Caco-2 (cell line): ENCODE results near the gene CRB1. TPM values are rescaled to one million over a fixed set of nuclear protein-coding genes. Genes with fewer than 3 reads are reported as not detected.
"Not testable (repeated sequence)": the region's sequence is repeated elsewhere in the genome, so short reads cannot be mapped to it uniquely, and the experiment has no call there.

Source experiments
- BruUV-seq: library from RNA; stranded (reverse); fragments of 400-500 nt; replicated peaks from 2 replicates; lab custom pipeline; 2021; lab: Mats Ljungman, UMichigan
- CTCF ChIA-PET: fragments of 300-600 bp; sonication (Branson Sonifier 250); formaldehyde crosslinking; loops from one replicate; lab custom pipeline; 2022; ENCODE audit warnings: antibody characterized with exemption; lab: Charles Lee
- POLR2A ChIA-PET: fragments of 300-600 bp; sonication (Branson Sonifier 250); formaldehyde crosslinking; loops from one replicate; lab custom pipeline; 2022; ENCODE audit warnings: antibody characterized with exemption; lab: Charles Lee
- DNase-seq, 2 experiments: peaks; one replicate each; pipeline versions ENCODE4 v3.0.0 to v3.0.0-alpha.2; 2020 to 2022
- H3K27me3 ChIP-seq: replicated peaks from 2 replicates; pipeline ENCODE4 v1.6.0; 2011; ENCODE audit warnings: low read length; ENCODE audit not compliant: control insufficient read depth, insufficient read depth
- H3K36me3 ChIP-seq: 2 replicates; pipeline ENCODE4 v1.5.1; 2011; ENCODE audit warnings: low read length; ENCODE audit not compliant: control insufficient read depth, insufficient read depth
- H3K4me1 ChIP-seq: fragments of 250-450 bp; sonication (Bioruptor Pico); 2 replicates; pipeline ENCODE4 v1.5.1; 2020; ENCODE audit warnings: mild to moderate bottlenecking
- H3K4me3 ChIP-seq: 2 replicates; pipeline ENCODE4 v1.5.1; 2011; ENCODE audit warnings: low read depth, mild to moderate bottlenecking, control low read depth, low read length
- H3K9me3 ChIP-seq: fragments of 250-450 bp; sonication (Bioruptor Pico); 2 replicates; pipeline ENCODE4 v1.5.1; 2020; ENCODE audit warnings: mild to moderate bottlenecking, moderate library complexity
- H3K27ac Mint-ChIP-seq: one replicate; pipeline ENCODE4 v1.8.0; 2022; ENCODE audit warnings: mixed read lengths; ENCODE audit not compliant: unreplicated experiment
- H3K27me3 Mint-ChIP-seq: one replicate; pipeline ENCODE4 v1.8.0; 2022; ENCODE audit warnings: mixed read lengths; ENCODE audit not compliant: insufficient read depth, unreplicated experiment
- H3K36me3 Mint-ChIP-seq: one replicate; pipeline ENCODE4 v1.8.0; 2022; ENCODE audit warnings: mild to moderate bottlenecking, mixed read lengths; ENCODE audit not compliant: insufficient read depth, unreplicated experiment
- H3K4me1 Mint-ChIP-seq: one replicate; pipeline ENCODE4 v1.8.0; 2022; ENCODE audit warnings: low read depth, mixed read lengths; ENCODE audit not compliant: unreplicated experiment
- H3K4me3 Mint-ChIP-seq: one replicate; pipeline ENCODE4 v1.8.0; 2022; ENCODE audit warnings: mild to moderate bottlenecking, moderate library complexity, mixed read lengths; ENCODE audit not compliant: unreplicated experiment
- H3K9me3 Mint-ChIP-seq: one replicate; pipeline ENCODE4 v1.8.0; 2022; ENCODE audit warnings: mixed read lengths; ENCODE audit not compliant: unreplicated experiment
- intact Hi-C: fragments of 100-400 bp; cut with micrococcal nuclease; formaldehyde crosslinking; loops from one replicate; pipeline ENCODE4 v1.10.0; 2022; ENCODE audit not compliant: unreplicated experiment
- total RNA-seq: library from RNA; stranded (reverse); gene quantifications from 2 replicates; pipeline ENCODE4 v1.2.3, GENCODE V29; 2022
- TF ChIP-seq, protein P1 (sequence below), 2 experiments: fragments of 200-600 bp in 1 of 2; IDR thresholded peaks; 1 replicate in 1 of 2; 2 replicates in 1 of 2; pipeline versions ENCODE4 v1.5.1 to v1.8.0; 2011 to 2022; ENCODE audit warnings: antibody characterized with exemption in 1 of 2, control low read depth in 1 of 2, inconsistent platforms in 1 of 2, low read depth in 1 of 2, low read length in 1 of 2, mild to moderate bottlenecking in 1 of 2, moderate library complexity in 1 of 2; ENCODE audit not compliant: insufficient read depth in 1 of 2, severe bottlenecking in 1 of 2, unreplicated experiment in 1 of 2

Gene CRB1
- total RNA-seq, 1 experiment from 2014 or later: not detected

DNA sequence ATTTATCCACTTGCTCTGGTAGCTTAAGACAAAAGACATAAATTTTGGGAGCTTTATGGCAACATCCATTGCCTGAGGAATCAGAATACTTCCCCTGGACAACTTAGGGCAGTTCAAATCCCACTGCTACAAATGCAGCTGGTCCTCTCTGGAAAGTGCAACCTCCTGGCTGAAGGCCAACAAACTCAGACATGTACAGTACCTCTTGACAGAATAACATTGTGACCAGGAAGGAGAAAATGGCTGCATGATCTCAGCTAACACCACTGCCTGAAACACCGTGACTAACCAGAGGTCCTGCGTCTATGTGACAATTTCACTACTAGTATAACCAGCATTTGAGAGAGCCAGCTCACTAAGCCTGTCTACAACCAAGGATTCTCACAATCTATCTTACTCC, 218.9 kb downstream of the CRB1 start:
- DNase-seq: no peak
- POLR2A ChIA-PET: no interaction called here
- TF ChIP-seq, protein P1, sequence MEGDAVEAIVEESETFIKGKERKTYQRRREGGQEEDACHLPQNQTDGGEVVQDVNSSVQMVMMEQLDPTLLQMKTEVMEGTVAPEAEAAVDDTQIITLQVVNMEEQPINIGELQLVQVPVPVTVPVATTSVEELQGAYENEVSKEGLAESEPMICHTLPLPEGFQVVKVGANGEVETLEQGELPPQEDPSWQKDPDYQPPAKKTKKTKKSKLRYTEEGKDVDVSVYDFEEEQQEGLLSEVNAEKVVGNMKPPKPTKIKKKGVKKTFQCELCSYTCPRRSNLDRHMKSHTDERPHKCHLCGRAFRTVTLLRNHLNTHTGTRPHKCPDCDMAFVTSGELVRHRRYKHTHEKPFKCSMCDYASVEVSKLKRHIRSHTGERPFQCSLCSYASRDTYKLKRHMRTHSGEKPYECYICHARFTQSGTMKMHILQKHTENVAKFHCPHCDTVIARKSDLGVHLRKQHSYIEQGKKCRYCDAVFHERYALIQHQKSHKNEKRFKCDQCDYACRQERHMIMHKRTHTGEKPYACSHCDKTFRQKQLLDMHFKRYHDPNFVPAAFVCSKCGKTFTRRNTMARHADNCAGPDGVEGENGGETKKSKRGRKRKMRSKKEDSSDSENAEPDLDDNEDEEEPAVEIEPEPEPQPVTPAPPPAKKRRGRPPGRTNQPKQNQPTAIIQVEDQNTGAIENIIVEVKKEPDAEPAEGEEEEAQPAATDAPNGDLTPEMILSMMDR (IDR thresholded peaks at IDR 0.05; ENCODE audit: insufficient read depth in 1 of 2, low read depth in 1 of 2, low read length in 1 of 2, severe bottlenecking in 1 of 2, unreplicated experiment in 1 of 2): no peak
- H3K9me3 ChIP-seq: no peaks in the 10 kb centered on the region
- intact Hi-C loops: no loop called here
- Mint-ChIP-seq H3K4me1 (no peaks in the 10 kb centered on the region), H3K4me3 (no peak overlapping the region), H3K27me3 (peaks cover 4% of the 10 kb centered on the region), H3K9me3 (no peaks in the 10 kb centered on the region), H3K36me3 (no peaks in the 10 kb centered on the region), H3K27ac (no peak overlapping the region)
- H3K4me3 ChIP-seq: no peak overlapping the region
- H3K36me3 ChIP-seq: no peaks in the 10 kb centered on the region
- BruUV-seq: no TSS peak
- H3K4me1 ChIP-seq: no peaks in the 10 kb centered on the region
- no peaks in the 10 kb centered on the region for H3K27me3 ChIP-seq
- CTCF ChIA-PET: no interaction called here

DNA sequence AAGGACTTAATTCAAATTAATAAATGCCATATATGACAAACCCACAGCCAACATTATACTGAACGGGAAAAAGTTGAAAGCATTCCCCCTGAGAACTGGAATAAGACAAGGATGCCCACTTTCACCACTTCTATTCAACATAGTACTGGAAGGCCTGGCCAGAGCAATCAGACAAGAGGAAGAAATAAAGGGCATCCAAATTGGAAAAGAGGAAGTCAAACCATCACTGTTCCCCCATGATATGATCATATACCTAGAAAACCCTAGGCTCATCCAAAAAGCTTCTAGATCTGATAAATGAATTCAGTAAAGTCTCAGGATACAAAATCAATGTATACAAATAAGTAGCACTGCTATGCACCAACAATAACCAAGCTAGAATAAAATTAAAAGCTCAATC, 223.5 kb downstream of the CRB1 start:
- H3K4me3 ChIP-seq, POLR2A ChIA-PET, H3K4me1 Mint-ChIP-seq: not testable (repeated sequence)

DNA sequence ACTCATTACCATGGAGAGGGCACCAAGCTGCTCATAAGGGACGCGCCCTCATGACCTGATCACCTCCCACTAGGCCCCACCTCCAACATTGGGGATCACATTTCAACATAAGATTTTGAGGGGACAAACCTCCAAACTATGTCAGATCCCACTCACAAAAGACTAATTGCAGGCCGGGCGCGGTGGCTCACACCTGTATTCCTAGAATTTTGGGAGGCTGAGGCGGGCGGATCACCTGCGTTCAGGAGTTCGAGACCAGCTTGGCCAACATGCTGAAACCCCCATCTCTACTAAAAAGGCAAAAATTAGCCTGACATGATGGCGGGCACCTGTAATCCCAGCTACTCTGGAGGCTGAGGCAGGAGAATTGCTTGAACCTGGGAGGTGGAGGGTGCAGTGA, 228.7 kb downstream of the CRB1 start:
- Mint-ChIP-seq H3K27ac (no peak overlapping the region), H3K4me1 (no peaks in the 10 kb centered on the region), H3K36me3 (no peaks in the 10 kb centered on the region), H3K9me3 (no peaks in the 10 kb centered on the region), H3K4me3 (no peak overlapping the region), H3K27me3 (peaks cover 4% of the 10 kb centered on the region)
- Histone ChIP-seq H3K36me3 (no peaks in the 10 kb centered on the region), H3K4me1 (no peaks in the 10 kb centered on the region), H3K9me3 (no peaks in the 10 kb centered on the region), H3K4me3 (no peak overlapping the region), H3K27me3 (no peaks in the 10 kb centered on the region)
- no peak for DNase-seq
- no TSS peak for BruUV-seq
- POLR2A ChIA-PET: no interaction called here
- intact Hi-C loops: no loop called here
- TF ChIP-seq, protein P1 (IDR thresholded peaks at IDR 0.05; ENCODE audit: insufficient read depth in 1 of 2, low read depth in 1 of 2, low read length in 1 of 2, severe bottlenecking in 1 of 2, unreplicated experiment in 1 of 2): no peak
- CTCF ChIA-PET: no interaction called here

More for the DNA sequence above, 223.5 kb downstream of the CRB1 start:
- intact Hi-C loops, H3K4me3 Mint-ChIP-seq, H3K27me3 ChIP-seq, H3K9me3 Mint-ChIP-seq, H3K27ac Mint-ChIP-seq, H3K9me3 ChIP-seq, CTCF ChIA-PET, H3K4me1 ChIP-seq, H3K36me3 Mint-ChIP-seq, H3K27me3 Mint-ChIP-seq, H3K36me3 ChIP-seq, BruUV-seq, DNase-seq: not testable (repeated sequence)
